ENCODE measurements around the gene SAA4.

The SAA4 gene

GRCh38 chr11:18188796-18189195 lies 47.8 kb downstream of the SAA4 start:
- no peak for DNase-seq
